ENCODE data around the gene ADGRG3. TPM values are rescaled to one million over a fixed set of nuclear protein-coding genes. Genes with fewer than 3 reads are reported as not detected.

ADGRG3 gene
- total RNA-seq, 4 donors from 2014 or later: 0.71 TPM; not detected in 3

- ATAC-seq (no peak), DNase-seq (no peak)
- no peak for TF ChIP-seq CTCF (IDR thresholded peaks at IDR 0.05 in 4 of 5, conservative IDR thresholded peaks at IDR 0.05 in 1 of 5)
- Histone ChIP-seq H3K27me3 (peaks cover 0 to 5% (median 0%) of the 10 kb centered on the region in 3 donors), H3K4me1 (no peaks in the 10 kb centered on the region), H3K9me3 (no peaks in the 10 kb centered on the region), H3K36me3 (no peaks in the 10 kb centered on the region), H3K27ac (no peak overlapping the region), H3K4me3 (no peak overlapping the region)
- intact Hi-C loops (cut with DNase I; ENCODE audit: low total_unique reads): no loop called here
- in situ Hi-C loops (cut with MboI; ENCODE audit: low sequenced_read_pairs in 4 of 4): no loop called here
Observed at GRCh38 chr16:57689762-57690558, 21.9 kb downstream of the ADGRG3 start.

- Histone ChIP-seq H3K4me3 (no peak overlapping the region), H3K27me3 (peaks cover 0 to 5% (median 0%) of the 10 kb centered on the region in 3 donors), H3K27ac (no peak overlapping the region), H3K9me3 (no peaks in the 10 kb centered on the region), H3K4me1 (no peaks in the 10 kb centered on the region), H3K36me3 (no peaks in the 10 kb centered on the region)
- TF ChIP-seq CTCF (IDR thresholded peaks at IDR 0.05 in 4 of 5, conservative IDR thresholded peaks at IDR 0.05 in 1 of 5): no peak
- TF ChIP-seq POLR2A (IDR thresholded peaks at IDR 0.05): no peak
- in situ Hi-C loops (cut with MboI; ENCODE audit: low sequenced_read_pairs in 4 of 4) (no loop called here), intact Hi-C loops (cut with DNase I; ENCODE audit: low total_unique reads) (no loop called here)
- ATAC-seq (no peak), DNase-seq (no peak)
Observed at GRCh38 chr16:57690782-57691471, 22.8 kb downstream of the ADGRG3 start.

- Histone ChIP-seq H3K36me3 (no peaks in the 10 kb centered on the region), H3K4me1 (no peaks in the 10 kb centered on the region), H3K27me3 (peaks cover 0 to 5% (median 0%) of the 10 kb centered on the region in 3 donors), H3K27ac (no peak overlapping the region), H3K9me3 (no peaks in the 10 kb centered on the region), H3K4me3 (no peak overlapping the region)
- intact Hi-C loops (cut with DNase I; ENCODE audit: low total_unique reads) (no loop called here), in situ Hi-C loops (cut with MboI; ENCODE audit: low sequenced_read_pairs in 4 of 4) (no loop called here)
- no peak for ATAC-seq
- DNase-seq: no peak
- TF ChIP-seq POLR2A (IDR thresholded peaks at IDR 0.05): no peak
- TF ChIP-seq CTCF (IDR thresholded peaks at IDR 0.05 in 4 of 5, conservative IDR thresholded peaks at IDR 0.05 in 1 of 5): no peak
Observed at GRCh38 chr16:57692636-57693035, 24.5 kb downstream of the ADGRG3 start.

GRCh38 chr16:57693550-57693949 lies 25.4 kb downstream of the ADGRG3 start:
- DNase-seq: no peak
- intact Hi-C loops (cut with DNase I; ENCODE audit: low total_unique reads) (no loop called here), in situ Hi-C loops (cut with MboI; ENCODE audit: low sequenced_read_pairs in 4 of 4) (no loop called here)
- TF ChIP-seq CTCF (IDR thresholded peaks at IDR 0.05 in 4 of 5, conservative IDR thresholded peaks at IDR 0.05 in 1 of 5): no peak
- no peak for TF ChIP-seq POLR2A (IDR thresholded peaks at IDR 0.05)
- peaks cover 0 to 5% (median 0%) of the 10 kb centered on the region in 3 donors for H3K27me3 ChIP-seq
- H3K4me3 ChIP-seq: no peak overlapping the region
- H3K4me1 ChIP-seq: no peaks in the 10 kb centered on the region
- no peaks in the 10 kb centered on the region for H3K9me3 ChIP-seq
- H3K36me3 ChIP-seq: no peaks in the 10 kb centered on the region
- no peak for ATAC-seq
- H3K27ac ChIP-seq: no peak overlapping the region

Measured in gastrocnemius medialis (tissue), 4 donors.